ENCODE results near the gene FHL1.
"Not testable (repeated sequence)": the region's sequence is repeated elsewhere in the genome, so short reads cannot be mapped to it uniquely, and the experiment has no call there.

The FHL1 gene

GRCh38 chrX:136147315-136147901, at the start of gene FHL1:
Gene FHL1 (plus strand): TSS chrX:136147533.
- no peak for DNase-seq

GRCh38 chrX:136097871-136098805, 49.2 kb upstream of the FHL1 start:
- no peak for DNase-seq

- DNase-seq: no peak
These were observed 42.4 kb upstream of the FHL1 start for GRCh38 chrX:136104936-136105335.

- no peak for DNase-seq
These were observed 40.3 kb upstream of the FHL1 start for GRCh38 chrX:136106920-136107528.

GRCh38 chrX:136108905-136109304, 38.4 kb upstream of the FHL1 start:
- not testable (repeated sequence) for DNase-seq

- no peak for DNase-seq
These were observed 35.0 kb upstream of the FHL1 start for GRCh38 chrX:136112286-136112685.

GRCh38 chrX:136112778-136113177, 34.6 kb upstream of the FHL1 start:
- no peak for DNase-seq

GRCh38 chrX:136115126-136115903, 32.0 kb upstream of the FHL1 start:
- no peak for DNase-seq

- DNase-seq: no peak
These were observed 31.4 kb upstream of the FHL1 start for GRCh38 chrX:136115904-136116297.

GRCh38 chrX:136121788-136122187, 25.5 kb upstream of the FHL1 start:
- DNase-seq: no peak

- DNase-seq: no peak
These were observed 25.1 kb upstream of the FHL1 start for GRCh38 chrX:136122207-136122606.

- DNase-seq: no peak
These were observed 22.2 kb upstream of the FHL1 start for GRCh38 chrX:136125106-136125505.

GRCh38 chrX:136126371-136126770, 21.0 kb upstream of the FHL1 start:
- DNase-seq: no peak

- DNase-seq: no peak
These were observed 20.4 kb upstream of the FHL1 start for GRCh38 chrX:136126872-136127406.

- no peak for DNase-seq
These were observed 18.6 kb upstream of the FHL1 start for GRCh38 chrX:136128743-136129142.

- no peak for DNase-seq
These were observed 16.2 kb upstream of the FHL1 start for GRCh38 chrX:136130931-136131833.

GRCh38 chrX:136138939-136139338, 8.4 kb upstream of the FHL1 start:
- DNase-seq: no peak

GRCh38 chrX:136141569-136141968, 5.8 kb upstream of the FHL1 start:
- no peak for DNase-seq

GRCh38 chrX:136142592-136142991, 4.7 kb upstream of the FHL1 start:
- DNase-seq: no peak

- no peak for DNase-seq
These were observed 3.6 kb upstream of the FHL1 start for GRCh38 chrX:136143711-136144110.

- no peak for DNase-seq
These were observed 569 bp upstream of the FHL1 start for GRCh38 chrX:136146614-136147314.

Measured in SHP77 (cell line).